Liver (tissue), 9 donors: ENCODE measurements around the gene THAP10. TPM values are rescaled to one million over a fixed set of nuclear protein-coding genes. Genes with fewer than 3 reads are reported as not detected.
A peak's percentile ranks its signal among the peaks of the same experiment; 100 is the strongest.

Experiments used
- DNase-seq: peaks from one replicate; pipeline ENCODE4 v3.0.0-alpha.2; 2017; ENCODE audit warnings: low spot score
- H3K27ac ChIP-seq, 2 donors: one replicate each; pipeline ENCODE4 v1.7.0; 2013; ENCODE audit warnings: inconsistent platforms in 2 of 2, low read length in 2 of 2, control low read depth in 1 of 2, low read depth in 1 of 2, mild to moderate bottlenecking in 1 of 2
- H3K27me3 ChIP-seq, 4 donors: one replicate each; pipeline versions ENCODE4 v1.6.1 to v1.7.0; 2013; ENCODE audit warnings: low read length in 3 of 4, inconsistent platforms in 1 of 4, mild to moderate bottlenecking in 1 of 4, moderate library complexity in 1 of 4; ENCODE audit not compliant: control insufficient read depth in 4 of 4, insufficient read depth in 4 of 4
- H3K36me3 ChIP-seq, 4 donors: one replicate each; pipeline versions ENCODE4 v1.6.1 to v1.7.0; 2013; ENCODE audit warnings: low read length in 3 of 4, mild to moderate bottlenecking in 3 of 4, low read depth in 1 of 4, moderate library complexity in 1 of 4; ENCODE audit not compliant: control insufficient read depth in 4 of 4, insufficient read depth in 3 of 4
- H3K4me1 ChIP-seq, 4 donors: one replicate each; pipeline versions ENCODE4 v1.6.1 to v1.7.0; 2013; ENCODE audit warnings: low read length in 3 of 4, mild to moderate bottlenecking in 3 of 4, moderate library complexity in 1 of 4; ENCODE audit not compliant: control insufficient read depth in 4 of 4, insufficient read depth in 4 of 4
- H3K4me3 ChIP-seq, 3 donors: one replicate each; pipeline versions ENCODE4 v1.6.1 to v1.7.0; 2013; ENCODE audit warnings: low read length in 3 of 3, control low read depth in 1 of 3, low read depth in 1 of 3, mild to moderate bottlenecking in 1 of 3
- H3K9ac ChIP-seq, 2 donors: one replicate each; pipeline ENCODE4 v1.7.0; 2013; ENCODE audit warnings: low read length in 2 of 2, mild to moderate bottlenecking in 2 of 2, moderate library complexity in 2 of 2, control low read depth in 1 of 2, low read depth in 1 of 2
- H3K9me3 ChIP-seq, 4 donors: one replicate each; pipeline versions ENCODE4 v1.6.1 to v1.7.0; 2013; ENCODE audit warnings: low read length in 3 of 4; ENCODE audit not compliant: control insufficient read depth in 4 of 4
- CTCF ChIP-seq: fragments of 150-350 bp; IDR thresholded peaks from 2 replicates; pipeline ENCODE4 v1.5.1; 2017; ENCODE audit warnings: improper control_type of control experiment, low read depth, low read length; ENCODE audit not compliant: missing input control
- EGR1 ChIP-seq, 2 donors: IDR thresholded peaks; 2 replicates each; pipeline ENCODE4 v1.6.1; 2016 to 2018; ENCODE audit warnings: antibody characterized with exemption in 2 of 2, low read depth in 2 of 2
- FOXA1 ChIP-seq: IDR thresholded peaks from 2 replicates; pipeline ENCODE4 v1.6.1; 2016; ENCODE audit warnings: antibody characterized with exemption
- FOXA2 ChIP-seq: IDR thresholded peaks from 2 replicates; pipeline ENCODE4 v1.6.1; 2016; ENCODE audit warnings: antibody characterized with exemption
- GABPA ChIP-seq, 2 donors: IDR thresholded peaks in 1 of 2; conservative IDR thresholded peaks in 1 of 2; 2 replicates each; pipeline ENCODE4 v1.6.1; 2016; ENCODE audit warnings: antibody characterized with exemption in 2 of 2, mild to moderate bottlenecking in 1 of 2, moderate library complexity in 1 of 2
- HNF4G ChIP-seq: IDR thresholded peaks from 2 replicates; pipeline ENCODE4 v1.6.1; 2016; ENCODE audit warnings: antibody characterized with exemption
- MAX ChIP-seq: IDR thresholded peaks from 2 replicates; pipeline ENCODE4 v1.6.1; 2016; ENCODE audit warnings: antibody characterized with exemption
- NR2F2 ChIP-seq: IDR thresholded peaks from 2 replicates; pipeline ENCODE4 v1.6.1; 2016; ENCODE audit warnings: antibody characterized with exemption
- RAD21 ChIP-seq, 2 donors: IDR thresholded peaks; 2 replicates each; pipeline ENCODE4 v1.6.1; 2016; ENCODE audit warnings: antibody characterized with exemption in 2 of 2, mild to moderate bottlenecking in 2 of 2
- REST ChIP-seq: IDR thresholded peaks from 2 replicates; pipeline ENCODE4 v1.6.1; 2016; ENCODE audit warnings: antibody characterized with exemption, mild to moderate bottlenecking
- SP1 ChIP-seq: IDR thresholded peaks from 2 replicates; pipeline ENCODE4 v1.6.1; 2018; ENCODE audit warnings: antibody characterized with exemption, mild to moderate bottlenecking
- TAF1 ChIP-seq: conservative IDR thresholded peaks from 2 replicates; pipeline ENCODE4 v1.6.1; 2016; ENCODE audit warnings: antibody characterized with exemption, mild to moderate bottlenecking
- YY1 ChIP-seq: IDR thresholded peaks from 2 replicates; pipeline ENCODE4 v1.6.1; 2016; ENCODE audit warnings: antibody characterized with exemption, mild to moderate bottlenecking
- ZBTB33 ChIP-seq: IDR thresholded peaks from 2 replicates; pipeline ENCODE4 v1.6.1; 2016; ENCODE audit warnings: antibody characterized with exemption
- WGBS: extraction: QIAGEN DNeasy Blood & Tissue Kit; methylation state at CpG from one replicate; pipeline ENCODE4 v1.1.7; 2013; 5-methylcytosine and 5-hydroxymethylcytosine counted together
- polyA plus RNA-seq, 2 donors: library from polyadenylated mRNA; stranded (reverse) in 1 of 2; unstranded in 1 of 2; fragments of 200-250 nt in 1 of 2; fragments of >200 nt in 1 of 2; fragmentation: Nextera tagmentation in 1 of 2; extraction: Ambion mirVana in 1 of 2; gene quantifications; one replicate each; pipeline versions ENCODE4 v1.2.1 to v1.2.3, GENCODE V29; 2013 to 2015
- total RNA-seq, 2 donors: library from RNA; depleted of rRNA; stranded (reverse); fragments of >200 nt; gene quantifications; one replicate each; pipeline ENCODE4 v1.2.3, GENCODE V29; 2014
- donor health status: healthy.
- donor health status: healthy.
- donor health status: healthy.
- donor health status: healthy.
- donor health status: healthy.

THAP10 gene
- total and polyA plus RNA-seq, 4 donors: 0.42 to 0.87 (median 0.73) TPM

- no peaks in the 10 kb centered on the region for H3K36me3 ChIP-seq
- peak overlapping the region in 1 of 3 donors; percentile 26 for H3K4me3 ChIP-seq
- H3K9ac ChIP-seq: no peak overlapping the region
- no peak overlapping the region for H3K27ac ChIP-seq
- H3K27me3 ChIP-seq: no peaks in the 10 kb centered on the region
- peaks cover 2 to 22% (median 13%) of the 10 kb centered on the region in 4 donors for H3K9me3 ChIP-seq
- WGBS: 88% methylated on average over 5 of the region's 5 CpGs
- no peak for TF ChIP-seq CTCF
- TF ChIP-seq YY1: no peak
- no peak for TF ChIP-seq TAF1
- TF ChIP-seq EGR1 (IDR thresholded peaks at IDR 0.05; ENCODE audit: low read depth in 2 of 2): no peak
- no peak for TF ChIP-seq MAX
- no peak for TF ChIP-seq GABPA (IDR thresholded peaks at IDR 0.05 in 1 of 2, conservative IDR thresholded peaks at IDR 0.05 in 1 of 2)
- no peak for TF ChIP-seq HNF4G
- TF ChIP-seq FOXA2: no peak
- no peak for TF ChIP-seq RAD21 (IDR thresholded peaks at IDR 0.05)
- TF ChIP-seq ZBTB33: no peak
- TF ChIP-seq FOXA1: no peak
- no peak for DNase-seq
- H3K4me1 ChIP-seq: no peaks in the 10 kb centered on the region
Measured at GRCh38 chr15:70907784-70908471, 15.7 kb upstream of the THAP10 start.

- H3K36me3 ChIP-seq: no peaks in the 10 kb centered on the region
- TF ChIP-seq ZBTB33 (no peak), FOXA2 (no peak), HNF4G (no peak), YY1 (no peak), NR2F2 (no peak), RAD21 (IDR thresholded peaks at IDR 0.05) (no peak), TAF1 (no peak), GABPA (IDR thresholded peaks at IDR 0.05 in 1 of 2, conservative IDR thresholded peaks at IDR 0.05 in 1 of 2) (no peak), EGR1 (IDR thresholded peaks at IDR 0.05; ENCODE audit: low read depth in 2 of 2) (no peak), MAX (no peak), SP1 (no peak), REST (no peak)
- no peak for DNase-seq
Measured at GRCh38 chr15:70906842-70907241, 14.6 kb upstream of the THAP10 start.

More at GRCh38 chr15:70906842-70907241, 14.6 kb upstream of the THAP10 start:
- peaks cover 2 to 22% (median 13%) of the 10 kb centered on the region in 4 donors for H3K9me3 ChIP-seq
- no peaks in the 10 kb centered on the region for H3K27me3 ChIP-seq
- H3K4me3 ChIP-seq: no peak overlapping the region
- H3K9ac ChIP-seq: no peak overlapping the region
- no peak overlapping the region for H3K27ac ChIP-seq
- no peaks in the 10 kb centered on the region for H3K4me1 ChIP-seq
